Retinal pigment epithelial cell (primary cell): ENCODE results near the gene SYNGR3.

Experiments used
- DNase-seq: peaks from one replicate; pipeline ENCODE4 v3.0.0-alpha.2; 2010; ENCODE audit warnings: low read depth
- H3K4me3 ChIP-seq: 2 replicates; pipeline ENCODE4 v1.5.1; 2011; ENCODE audit warnings: mild to moderate bottlenecking, low read length, control low read depth, moderate library complexity
- CTCF ChIP-seq: conservative IDR thresholded peaks from 2 replicates; pipeline ENCODE4 v1.5.1; 2011; ENCODE audit warnings: low read depth, low read length, control low read depth, inconsistent platforms

Gene SYNGR3

GRCh38 chr16:1985466-1986150 is 4.2 kb upstream of the SYNGR3 start:
- H3K4me3 ChIP-seq = no peak overlapping the region

GRCh38 chr16:1987198-1987597 is 2.6 kb upstream of the SYNGR3 start:
- no peak for DNase-seq
- H3K4me3 ChIP-seq = no peak overlapping the region
- TF ChIP-seq CTCF = no peak

More at GRCh38 chr16:1985466-1986150, 4.2 kb upstream of the SYNGR3 start:
- DNase-seq = no peak
- no peak for TF ChIP-seq CTCF

GRCh38 chr16:1990101-1990350 is 256 bp downstream of the SYNGR3 start:
- no peak for DNase-seq
- TF ChIP-seq CTCF = no peak
- peak overlapping the region; percentile 32 for H3K4me3 ChIP-seq

- no peak for DNase-seq
These were observed 773 bp downstream of the SYNGR3 start for GRCh38 chr16:1990351-1991134.

GRCh38 chr16:1991135-1991551 is 1.4 kb downstream of the SYNGR3 start:
- H3K4me3 ChIP-seq = no peak overlapping the region
- DNase-seq = no peak
- no peak for TF ChIP-seq CTCF

More at GRCh38 chr16:1990351-1991134, 773 bp downstream of the SYNGR3 start:
- H3K4me3 ChIP-seq = peak overlapping the region; percentile 32
- TF ChIP-seq CTCF = no peak

GRCh38 chr16:1991588-1991947 is 1.8 kb downstream of the SYNGR3 start:
- DNase-seq = no peak
- H3K4me3 ChIP-seq = no peak overlapping the region

More at GRCh38 chr16:1991588-1991947, 1.8 kb downstream of the SYNGR3 start:
- no peak for TF ChIP-seq CTCF
